Dedifferentiated amniotic fluid mesenchymal stem cell (primary cell): Measurements from ENCODE around the gene MAP3K5.

ENCODE experiments used
- DNase-seq: peaks from one replicate; pipeline ENCODE4 v3.0.0-alpha.2; 2016; ENCODE audit errors: extremely low spot score

Gene MAP3K5

GRCh38 chr6:136511926-136512325, 280.4 kb downstream of the MAP3K5 start:
- no peak for DNase-seq

GRCh38 chr6:136511397-136511796, 280.9 kb downstream of the MAP3K5 start:
- no peak for DNase-seq

- no peak for DNase-seq
Measured at GRCh38 chr6:136510782-136511181, 281.5 kb downstream of the MAP3K5 start.

GRCh38 chr6:136510299-136510698, 282.0 kb downstream of the MAP3K5 start:
- DNase-seq, result no peak

- DNase-seq, result no peak
Measured at GRCh38 chr6:136508725-136509392, 283.4 kb downstream of the MAP3K5 start.
